HepG2 (cell line): ENCODE results near the gene FAM117A. TPM values are rescaled to one million over a fixed set of nuclear protein-coding genes. Genes with fewer than 3 reads are reported as not detected.

Experiments
- ARHGAP35 ChIP-seq: sonication (generic); formaldehyde crosslinking; IDR thresholded peaks from 2 replicates; pipeline ENCODE4 v1.9.0; 2022; ENCODE audit warnings: mild to moderate bottlenecking, inconsistent platforms, moderate library complexity, missing genetic modification reagents, borderline replicate concordance
- BCL3 ChIP-seq: sonication (generic); formaldehyde crosslinking; IDR thresholded peaks from 2 replicates; pipeline ENCODE4 v1.5.1; 2020; ENCODE audit warnings: mild to moderate bottlenecking, missing genetic modification reagents, moderate library complexity
- ELK4 ChIP-seq: sonication (generic); formaldehyde crosslinking; IDR thresholded peaks from 2 replicates; pipeline ENCODE4 v1.9.0; 2021; ENCODE audit warnings: missing genetic modification reagents, borderline replicate concordance
- ISL2 ChIP-seq: sonication (generic); formaldehyde crosslinking; IDR thresholded peaks from 2 replicates; pipeline ENCODE4 v1.5.0; 2020; ENCODE audit warnings: missing genetic modification reagents
- RXRA ChIP-seq: sonication (generic); formaldehyde crosslinking; IDR thresholded peaks from 2 replicates; pipeline ENCODE4 v1.5.1; 2020; ENCODE audit warnings: missing genetic modification reagents
- SMYD3 ChIP-seq: sonication (generic); formaldehyde crosslinking; IDR thresholded peaks from 2 replicates; pipeline ENCODE4 v1.8.1; 2023; ENCODE audit warnings: mild to moderate bottlenecking, missing genetic modification reagents
- ZNF18 ChIP-seq: sonication (generic); formaldehyde crosslinking; IDR thresholded peaks from 2 replicates; pipeline ENCODE4 v1.8.0; 2022; ENCODE audit warnings: mild to moderate bottlenecking, missing genetic modification reagents; ENCODE audit not compliant: insufficient replicate concordance
- ZNF652 ChIP-seq: IDR thresholded peaks from 2 replicates; pipeline ENCODE4 v1.6.1; 2016; ENCODE audit warnings: low read depth, borderline replicate concordance
- polyA plus RNA-seq, 8 experiments: library from polyadenylated mRNA; depleted of rRNA in 3 of 8; stranded (reverse) in 7 of 8; unstranded in 1 of 8; fragments of >200 nt; fragmentation: Illumina TruSeq in 4 of 8; extraction: Trizol in 4 of 8; gene quantifications; 2 replicates each; pipeline versions ENCODE4 v1.2.1 to v1.2.3, GENCODE V29; 2011 to 2016; ENCODE audit warnings: low read depth in 4 of 8, missing spikeins in 1 of 8, mixed read lengths in 1 of 8; ENCODE audit not compliant: insufficient read depth in 1 of 8
- total RNA-seq, 5 experiments: library from RNA; depleted of rRNA; stranded (reverse); fragments of >200 nt; fragmentation: Illumina TruSeq; extraction: Trizol; gene quantifications; 2 replicates each; pipeline ENCODE4 v1.2.3, GENCODE V29; 2016; ENCODE audit warnings: low read depth in 1 of 5
- TF ChIP-seq, protein P1 (sequence below): sonication (generic); formaldehyde crosslinking; IDR thresholded peaks from 2 replicates; pipeline ENCODE4 v1.5.1; 2020; ENCODE audit warnings: missing genetic modification reagents, mild to moderate bottlenecking, borderline replicate concordance
- TF ChIP-seq, protein P2 (sequence below): sonication (generic); formaldehyde crosslinking; IDR thresholded peaks from 2 replicates; pipeline ENCODE4 v1.4.0; 2020; ENCODE audit warnings: low read depth, mild to moderate bottlenecking, missing genetic modification reagents
- TF ChIP-seq, protein P3 (sequence below): sonication (generic); formaldehyde crosslinking; IDR thresholded peaks from 2 replicates; pipeline ENCODE4 v1.8.0; 2022; ENCODE audit warnings: mild to moderate bottlenecking, missing genetic modification reagents, borderline replicate concordance
- TF ChIP-seq, protein P4 (sequence below): sonication (generic); formaldehyde crosslinking; IDR thresholded peaks from 2 replicates; pipeline ENCODE4 v1.5.1; 2020; ENCODE audit warnings: mild to moderate bottlenecking, missing genetic modification reagents, borderline replicate concordance

The FAM117A gene
- total and polyA plus RNA-seq, 2 of the 13 experiments (the other 11 are each of a cell fraction or from before 2014, with no cell fraction given): 12.1 to 19.8 TPM

DNA sequence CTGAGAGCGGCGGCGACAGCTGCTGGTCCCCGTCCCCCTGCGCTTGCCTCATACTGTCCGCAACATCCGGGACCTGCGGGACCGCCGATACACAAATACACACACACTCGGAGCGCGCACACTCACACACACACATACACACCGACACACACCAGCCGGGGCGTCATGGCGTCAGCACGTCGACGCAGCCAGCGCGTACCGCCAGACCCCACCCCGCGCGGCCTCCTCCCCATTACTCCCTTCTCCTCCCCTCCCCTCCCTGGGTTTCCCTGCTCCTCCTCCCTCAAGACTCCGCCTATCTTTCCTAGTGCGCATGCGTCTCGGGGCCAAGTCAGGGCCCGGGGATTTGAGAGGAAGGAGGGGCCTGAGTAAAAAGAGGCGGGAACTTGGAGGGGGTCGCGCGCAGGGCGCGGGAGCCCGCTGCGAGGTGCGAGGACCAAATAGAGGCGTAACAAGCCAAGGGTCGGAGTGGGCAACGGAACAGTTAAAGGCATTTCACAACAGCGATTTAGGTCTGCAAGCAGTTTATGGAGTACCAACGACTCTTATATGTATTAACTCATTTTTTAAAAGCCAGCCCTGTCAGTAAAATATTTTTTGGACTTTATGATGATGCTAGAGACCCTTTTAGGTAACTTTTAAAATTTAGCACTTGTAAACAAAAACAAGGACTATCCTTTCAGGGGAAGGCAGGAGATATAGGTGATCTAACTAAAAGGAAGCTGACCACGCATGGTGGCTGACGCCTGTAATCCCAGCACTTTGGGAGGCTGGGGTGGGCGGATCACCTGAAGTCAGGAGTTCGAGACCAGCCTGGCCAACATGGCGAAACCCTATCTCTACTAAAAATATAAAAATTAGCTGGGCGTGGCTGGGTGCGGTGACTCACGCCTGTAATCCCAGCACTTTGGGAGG is 85.7 kb downstream of the FAM117A start, which contains the start of gene SPOP (continued):
- peak; percentile 66; the same call in 1 of the 2 replicates for TF ChIP-seq ELK4
- no peak; the same call in 1 of the 2 replicates for TF ChIP-seq ZNF652
- TF ChIP-seq ARHGAP35 (CRISPR knock-in tag): peak; percentile 99
- peak; percentile 98 for TF ChIP-seq BCL3 (CRISPR knock-in tag)
- TF ChIP-seq, protein P1, sequence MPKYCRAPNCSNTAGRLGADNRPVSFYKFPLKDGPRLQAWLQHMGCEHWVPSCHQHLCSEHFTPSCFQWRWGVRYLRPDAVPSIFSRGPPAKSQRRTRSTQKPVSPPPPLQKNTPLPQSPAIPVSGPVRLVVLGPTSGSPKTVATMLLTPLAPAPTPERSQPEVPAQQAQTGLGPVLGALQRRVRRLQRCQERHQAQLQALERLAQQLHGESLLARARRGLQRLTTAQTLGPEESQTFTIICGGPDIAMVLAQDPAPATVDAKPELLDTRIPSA (CRISPR knock-in tag): no peak; the same call in 1 of the 2 replicates
- TF ChIP-seq ZNF18 (CRISPR knock-in tag): peak; percentile 100
- peak; percentile 100 for TF ChIP-seq SMYD3 (CRISPR knock-in tag)
- peak; percentile 73 for TF ChIP-seq RXRA
- TF ChIP-seq, protein P2, sequence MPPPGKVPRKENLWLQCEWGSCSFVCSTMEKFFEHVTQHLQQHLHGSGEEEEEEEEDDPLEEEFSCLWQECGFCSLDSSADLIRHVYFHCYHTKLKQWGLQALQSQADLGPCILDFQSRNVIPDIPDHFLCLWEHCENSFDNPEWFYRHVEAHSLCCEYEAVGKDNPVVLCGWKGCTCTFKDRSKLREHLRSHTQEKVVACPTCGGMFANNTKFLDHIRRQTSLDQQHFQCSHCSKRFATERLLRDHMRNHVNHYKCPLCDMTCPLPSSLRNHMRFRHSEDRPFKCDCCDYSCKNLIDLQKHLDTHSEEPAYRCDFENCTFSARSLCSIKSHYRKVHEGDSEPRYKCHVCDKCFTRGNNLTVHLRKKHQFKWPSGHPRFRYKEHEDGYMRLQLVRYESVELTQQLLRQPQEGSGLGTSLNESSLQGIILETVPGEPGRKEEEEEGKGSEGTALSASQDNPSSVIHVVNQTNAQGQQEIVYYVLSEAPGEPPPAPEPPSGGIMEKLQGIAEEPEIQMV (CRISPR knock-in tag): peak; percentile 93
- TF ChIP-seq ISL2 (CRISPR knock-in tag): peak; percentile 66
- TF ChIP-seq, protein P3, sequence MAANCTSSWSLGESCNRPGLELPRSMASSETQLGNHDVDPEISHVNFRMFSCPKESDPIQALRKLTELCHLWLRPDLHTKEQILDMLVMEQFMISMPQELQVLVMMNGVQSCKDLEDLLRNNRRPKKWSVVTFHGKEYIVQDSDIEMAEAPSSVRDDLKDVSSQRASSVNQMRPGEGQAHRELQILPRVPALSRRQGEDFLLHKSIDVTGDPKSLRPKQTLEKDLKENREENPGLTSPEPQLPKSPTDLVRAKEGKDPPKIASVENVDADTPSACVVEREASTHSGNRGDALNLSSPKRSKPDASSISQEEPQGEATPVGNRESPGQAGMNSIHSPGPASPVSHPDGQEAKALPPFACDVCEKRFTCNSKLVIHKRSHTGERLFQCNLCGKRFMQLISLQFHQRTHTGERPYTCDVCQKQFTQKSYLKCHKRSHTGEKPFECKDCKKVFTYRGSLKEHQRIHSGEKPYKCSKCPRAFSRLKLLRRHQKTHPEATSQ (CRISPR knock-in tag): peak; percentile 99
- TF ChIP-seq, protein P4, sequence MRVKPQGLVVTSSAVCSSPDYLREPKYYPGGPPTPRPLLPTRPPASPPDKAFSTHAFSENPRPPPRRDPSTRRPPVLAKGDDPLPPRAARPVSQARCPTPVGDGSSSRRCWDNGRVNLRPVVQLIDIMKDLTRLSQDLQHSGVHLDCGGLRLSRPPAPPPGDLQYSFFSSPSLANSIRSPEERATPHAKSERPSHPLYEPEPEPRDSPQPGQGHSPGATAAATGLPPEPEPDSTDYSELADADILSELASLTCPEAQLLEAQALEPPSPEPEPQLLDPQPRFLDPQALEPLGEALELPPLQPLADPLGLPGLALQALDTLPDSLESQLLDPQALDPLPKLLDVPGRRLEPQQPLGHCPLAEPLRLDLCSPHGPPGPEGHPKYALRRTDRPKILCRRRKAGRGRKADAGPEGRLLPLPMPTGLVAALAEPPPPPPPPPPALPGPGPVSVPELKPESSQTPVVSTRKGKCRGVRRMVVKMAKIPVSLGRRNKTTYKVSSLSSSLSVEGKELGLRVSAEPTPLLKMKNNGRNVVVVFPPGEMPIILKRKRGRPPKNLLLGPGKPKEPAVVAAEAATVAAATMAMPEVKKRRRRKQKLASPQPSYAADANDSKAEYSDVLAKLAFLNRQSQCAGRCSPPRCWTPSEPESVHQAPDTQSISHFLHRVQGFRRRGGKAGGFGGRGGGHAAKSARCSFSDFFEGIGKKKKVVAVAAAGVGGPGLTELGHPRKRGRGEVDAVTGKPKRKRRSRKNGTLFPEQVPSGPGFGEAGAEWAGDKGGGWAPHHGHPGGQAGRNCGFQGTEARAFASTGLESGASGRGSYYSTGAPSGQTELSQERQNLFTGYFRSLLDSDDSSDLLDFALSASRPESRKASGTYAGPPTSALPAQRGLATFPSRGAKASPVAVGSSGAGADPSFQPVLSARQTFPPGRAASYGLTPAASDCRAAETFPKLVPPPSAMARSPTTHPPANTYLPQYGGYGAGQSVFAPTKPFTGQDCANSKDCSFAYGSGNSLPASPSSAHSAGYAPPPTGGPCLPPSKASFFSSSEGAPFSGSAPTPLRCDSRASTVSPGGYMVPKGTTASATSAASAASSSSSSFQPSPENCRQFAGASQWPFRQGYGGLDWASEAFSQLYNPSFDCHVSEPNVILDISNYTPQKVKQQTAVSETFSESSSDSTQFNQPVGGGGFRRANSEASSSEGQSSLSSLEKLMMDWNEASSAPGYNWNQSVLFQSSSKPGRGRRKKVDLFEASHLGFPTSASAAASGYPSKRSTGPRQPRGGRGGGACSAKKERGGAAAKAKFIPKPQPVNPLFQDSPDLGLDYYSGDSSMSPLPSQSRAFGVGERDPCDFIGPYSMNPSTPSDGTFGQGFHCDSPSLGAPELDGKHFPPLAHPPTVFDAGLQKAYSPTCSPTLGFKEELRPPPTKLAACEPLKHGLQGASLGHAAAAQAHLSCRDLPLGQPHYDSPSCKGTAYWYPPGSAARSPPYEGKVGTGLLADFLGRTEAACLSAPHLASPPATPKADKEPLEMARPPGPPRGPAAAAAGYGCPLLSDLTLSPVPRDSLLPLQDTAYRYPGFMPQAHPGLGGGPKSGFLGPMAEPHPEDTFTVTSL (CRISPR knock-in tag): peak; percentile 82
